Activated CD8-positive, alpha-beta memory T cell treated with anti-CD3 and anti-CD28 coated beads, Interleukin-2, amount 50 U/mL, for 4 hours (primary cell): ENCODE data around the gene SLC25A43.
"Not testable (repeated sequence)": the region's sequence is repeated elsewhere in the genome, so short reads cannot be mapped to it uniquely, and the experiment has no call there.

Experiments used
- DNase-seq: peaks from one replicate; pipeline ENCODE4 v3.0.0-alpha.2; 2020

The SLC25A43 gene

DNA sequence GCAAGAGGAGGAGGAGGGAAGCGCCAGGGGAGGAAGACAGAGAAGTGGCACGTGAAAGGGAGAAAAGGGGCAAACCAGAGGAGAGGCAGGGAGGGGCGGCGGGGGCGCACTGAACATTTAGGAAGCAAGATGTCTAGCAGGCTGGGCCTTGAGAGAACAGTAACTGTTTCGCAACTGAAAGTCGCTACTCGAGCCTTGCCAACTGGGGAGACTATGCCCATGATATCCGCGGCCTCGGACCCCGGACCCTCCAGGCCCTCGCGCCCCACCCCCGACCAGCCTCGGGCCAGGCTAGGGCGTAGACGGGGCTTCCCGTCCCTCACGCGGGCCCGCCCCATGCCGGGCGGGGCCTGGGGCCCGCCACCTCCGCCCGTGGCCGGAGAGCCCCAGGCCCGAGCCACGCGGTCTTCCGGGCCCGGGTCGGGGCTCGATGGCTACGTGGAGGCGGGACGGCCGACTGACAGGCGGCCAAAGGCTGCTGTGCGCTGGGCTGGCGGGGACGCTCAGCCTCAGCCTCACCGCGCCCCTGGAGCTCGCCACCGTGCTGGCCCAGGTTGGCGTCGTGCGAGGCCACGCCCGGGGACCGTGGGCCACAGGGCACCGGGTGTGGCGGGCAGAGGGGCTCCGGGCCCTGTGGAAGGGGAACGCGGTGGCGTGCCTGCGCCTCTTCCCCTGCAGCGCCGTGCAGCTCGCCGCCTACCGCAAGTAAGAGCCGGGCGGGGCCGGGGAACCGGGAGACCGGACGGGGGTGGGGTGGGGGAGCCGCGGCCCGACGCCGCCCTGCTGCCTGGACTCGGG lies at the start of gene SLC25A43:
Gene SLC25A43, plus strand, starts transcription at position 363 of the 798 bp plus-strand sequence. Its CDS starts 68 bp downstream, at position 431.
- peak; percentile 29 for DNase-seq

DNA sequence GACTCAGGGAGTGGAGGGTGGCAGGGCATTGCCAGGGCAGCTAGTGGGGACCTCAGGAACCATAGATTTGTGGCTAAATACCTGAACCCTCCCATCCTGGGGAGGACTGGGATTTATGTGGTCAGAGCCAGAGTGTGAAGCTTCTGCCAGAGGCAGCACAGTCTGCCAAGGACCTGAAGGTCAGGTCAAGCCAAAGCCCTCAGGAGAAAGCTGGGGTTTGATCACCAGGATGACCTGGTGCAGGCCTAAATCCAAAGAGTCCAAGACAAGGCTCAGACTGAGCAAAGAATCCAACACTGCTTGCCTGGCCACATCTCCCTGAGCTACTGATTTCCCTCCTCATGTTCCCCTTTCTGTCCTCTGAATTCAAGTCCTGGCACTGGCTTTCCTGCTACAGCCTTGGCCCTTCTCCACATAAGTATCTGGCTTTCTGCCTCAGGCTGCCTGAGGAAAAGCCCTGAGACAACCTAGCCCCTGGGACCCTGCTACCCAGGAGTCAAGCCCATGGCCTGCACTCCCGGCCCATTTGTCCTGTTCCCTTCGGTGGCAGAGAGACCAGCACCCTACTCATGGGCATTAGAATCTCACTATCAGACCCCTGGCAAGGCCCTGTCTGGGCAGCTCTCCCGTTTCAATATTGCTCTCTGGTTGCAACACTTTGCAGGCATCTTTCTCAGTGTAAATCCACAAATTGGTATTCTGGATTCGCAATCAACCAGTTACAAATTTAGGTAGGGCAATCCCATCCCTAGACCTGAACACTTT lies 39.3 kb upstream of the SLC25A43 start:
- no peak for DNase-seq

DNA sequence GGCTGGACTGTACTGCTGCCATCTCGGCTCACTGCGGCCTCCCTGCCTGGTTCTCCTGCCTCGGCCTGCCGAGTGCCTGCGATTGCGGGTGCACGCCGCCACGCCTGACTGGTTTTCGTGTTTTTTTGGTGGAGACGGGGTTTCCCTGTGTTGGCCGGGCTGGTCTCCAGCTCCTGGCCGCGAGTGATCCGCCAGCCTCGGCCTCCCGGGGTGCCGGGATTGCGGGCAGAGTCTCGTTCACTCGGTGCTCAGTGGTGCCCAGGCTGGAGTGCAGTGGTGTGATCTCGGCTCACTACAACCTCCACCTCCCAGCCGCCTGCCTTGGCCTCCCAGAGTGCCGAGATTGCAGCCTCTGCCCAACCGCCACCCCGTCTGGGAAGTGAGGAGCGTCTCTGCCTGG lies 37.7 kb upstream of the SLC25A43 start:
- DNase-seq = not testable (repeated sequence)

GRCh38 chrX:119362074-119362473 lies 37.1 kb upstream of the SLC25A43 start:
- not testable (repeated sequence) for DNase-seq

GRCh38 chrX:119363391-119363790 lies 35.7 kb upstream of the SLC25A43 start:
- DNase-seq = no peak

DNA sequence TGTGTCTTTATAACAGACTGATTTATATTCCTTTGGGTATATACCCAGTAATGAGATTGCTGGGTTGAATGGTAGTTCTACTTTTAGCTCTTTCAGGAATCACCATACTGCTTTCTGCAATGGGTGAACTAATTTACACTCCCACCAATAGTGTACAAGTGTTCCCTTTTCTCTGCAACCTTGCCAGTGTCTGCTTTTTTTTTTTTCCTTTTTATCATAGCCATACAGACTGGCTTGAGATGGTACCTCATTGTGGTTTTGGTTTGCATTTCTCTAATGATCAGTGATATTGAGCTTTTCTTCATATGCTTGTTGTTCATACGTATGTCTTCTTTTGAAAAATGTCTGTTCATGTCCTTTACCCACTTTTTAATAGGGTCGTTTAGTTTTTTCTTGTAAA lies 27.3 kb upstream of the SLC25A43 start:
- DNase-seq = not testable (repeated sequence)

- no peak for DNase-seq
Measured at GRCh38 chrX:119374736-119375135, 24.4 kb upstream of the SLC25A43 start.

GRCh38 chrX:119375561-119375960 lies 23.6 kb upstream of the SLC25A43 start:
- no peak for DNase-seq

GRCh38 chrX:119376312-119376711 lies 22.8 kb upstream of the SLC25A43 start:
- DNase-seq = no peak

DNA sequence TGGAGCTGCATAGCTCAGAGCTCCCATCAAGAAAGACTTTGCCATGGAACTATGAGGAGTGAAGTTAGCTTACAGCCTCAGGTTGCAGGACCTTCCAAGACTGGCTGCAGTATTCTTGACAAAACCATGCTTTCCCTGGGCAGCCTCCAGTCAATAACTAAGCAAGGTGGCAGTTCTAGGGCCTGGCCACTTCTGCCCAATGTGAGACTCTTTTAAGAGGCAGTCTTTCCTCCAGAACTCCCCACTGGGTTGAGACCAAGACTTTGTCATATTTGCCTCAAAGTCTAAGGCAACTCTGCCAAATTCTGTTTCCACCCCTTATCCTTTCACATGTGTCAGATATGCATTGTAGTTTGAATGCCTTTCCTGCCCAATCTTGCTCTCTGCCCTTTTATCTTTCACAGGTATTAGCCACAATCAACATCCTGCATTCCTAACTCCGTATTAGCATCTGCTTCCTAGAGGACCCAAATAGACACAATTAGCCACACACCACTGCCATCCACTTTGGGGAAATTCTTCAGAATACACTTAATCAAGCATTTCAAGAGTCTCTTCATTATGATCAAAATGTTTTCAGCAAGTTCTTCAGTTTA lies 17.7 kb upstream of the SLC25A43 start:
- DNase-seq = no peak

DNA sequence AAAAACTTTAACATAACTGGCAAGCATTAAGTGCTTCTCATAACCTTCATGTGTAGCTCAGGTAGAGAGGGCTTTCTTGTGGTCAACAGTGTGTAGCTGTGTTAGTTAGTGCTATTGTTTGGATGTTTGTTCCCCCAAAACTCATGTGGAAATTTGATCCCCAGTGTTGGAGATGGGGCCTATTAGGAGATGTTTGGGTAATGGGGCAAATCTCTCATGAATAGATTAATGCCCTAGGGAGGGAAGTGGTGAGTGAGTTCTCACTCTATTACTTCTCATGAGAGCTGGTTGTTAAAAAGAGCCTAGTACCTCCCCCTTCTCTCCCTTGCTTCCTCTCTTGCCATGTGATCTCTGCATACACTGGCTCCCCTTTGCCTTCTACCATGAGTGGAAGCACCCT lies 16.5 kb upstream of the SLC25A43 start:
- DNase-seq = no peak

DNA sequence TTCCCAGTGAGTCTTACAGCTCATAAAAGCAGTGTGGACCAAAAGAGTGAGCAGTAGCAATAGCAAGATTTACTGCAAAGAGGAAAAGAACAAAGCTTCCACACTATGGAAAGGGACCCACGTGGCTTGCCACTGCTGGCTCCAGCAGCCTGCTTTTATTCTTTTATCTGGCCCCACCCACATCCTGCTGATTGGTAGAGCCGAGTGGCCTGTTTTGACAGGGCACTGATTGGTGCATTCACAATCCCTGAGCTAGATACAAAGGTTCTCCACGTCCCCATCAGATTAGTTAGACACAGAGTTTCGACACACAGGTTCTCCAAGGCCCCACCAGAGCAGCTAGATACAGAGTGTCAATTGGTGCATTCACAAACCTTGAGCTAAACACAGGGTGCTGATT lies 12.5 kb upstream of the SLC25A43 start:
- not testable (repeated sequence) for DNase-seq

DNA sequence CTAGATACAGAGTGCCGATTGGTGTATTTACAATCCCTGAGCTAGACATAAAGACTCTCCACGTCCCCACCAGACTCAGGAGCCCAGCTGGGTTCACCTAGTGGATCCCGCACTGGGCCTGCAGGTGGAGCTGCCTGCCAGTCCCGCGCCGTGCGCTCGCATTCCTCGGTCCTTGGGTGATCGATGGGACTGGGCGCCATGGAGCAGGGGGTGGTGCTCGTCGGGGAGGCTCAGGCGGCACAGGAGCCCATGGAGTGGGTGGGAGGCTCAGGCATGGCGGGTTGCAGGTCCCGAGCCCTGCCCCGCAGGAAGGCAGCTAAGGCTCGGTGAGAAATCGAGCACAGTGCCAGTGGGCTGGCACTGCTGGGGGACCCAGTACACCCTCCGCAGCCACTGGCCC lies 11.7 kb upstream of the SLC25A43 start:
- not testable (repeated sequence) for DNase-seq

DNA sequence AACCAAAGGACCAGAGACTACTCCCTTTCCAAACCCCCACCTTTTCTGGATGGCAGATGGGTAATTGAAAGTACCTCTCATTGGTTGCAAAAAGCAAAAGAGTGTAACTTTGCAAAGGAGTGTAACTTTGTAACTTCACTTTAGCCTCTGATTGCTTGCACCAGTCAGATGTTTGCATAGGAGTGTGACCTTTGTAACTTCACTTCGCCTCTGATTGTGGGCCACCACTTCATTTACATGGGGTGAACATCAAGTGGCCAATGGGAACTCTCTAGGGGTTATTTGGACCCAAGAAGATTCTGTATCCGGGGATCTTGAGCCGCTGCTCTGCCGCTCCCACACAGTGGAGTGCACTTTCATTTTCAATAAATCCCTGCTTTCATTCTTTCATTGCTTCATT lies 9.9 kb upstream of the SLC25A43 start:
- no peak for DNase-seq

GRCh38 chrX:119389871-119390501 lies 9.2 kb upstream of the SLC25A43 start:
- DNase-seq = no peak

DNA sequence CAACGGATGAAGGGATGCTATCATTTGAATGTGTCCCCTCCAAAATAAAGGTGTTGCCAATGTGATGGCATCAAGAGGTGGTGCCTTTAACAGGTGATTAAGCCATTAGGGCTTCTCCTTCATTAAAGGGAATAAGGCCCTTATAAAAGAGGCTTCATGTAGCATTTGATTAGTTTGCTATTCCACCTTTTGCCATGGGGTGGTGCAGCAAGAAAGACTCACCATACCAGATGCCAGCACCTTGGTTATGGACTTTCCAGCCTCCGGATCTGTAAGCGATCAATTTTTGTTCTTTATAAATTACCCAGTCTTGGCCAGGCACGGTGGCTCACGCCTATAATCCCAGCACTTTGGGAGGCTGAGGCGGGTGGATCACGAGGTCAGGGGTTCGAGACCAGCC lies 7.9 kb upstream of the SLC25A43 start:
- DNase-seq = no peak

- DNase-seq = no peak
Measured at GRCh38 chrX:119393144-119393543, 6.0 kb upstream of the SLC25A43 start.

DNA sequence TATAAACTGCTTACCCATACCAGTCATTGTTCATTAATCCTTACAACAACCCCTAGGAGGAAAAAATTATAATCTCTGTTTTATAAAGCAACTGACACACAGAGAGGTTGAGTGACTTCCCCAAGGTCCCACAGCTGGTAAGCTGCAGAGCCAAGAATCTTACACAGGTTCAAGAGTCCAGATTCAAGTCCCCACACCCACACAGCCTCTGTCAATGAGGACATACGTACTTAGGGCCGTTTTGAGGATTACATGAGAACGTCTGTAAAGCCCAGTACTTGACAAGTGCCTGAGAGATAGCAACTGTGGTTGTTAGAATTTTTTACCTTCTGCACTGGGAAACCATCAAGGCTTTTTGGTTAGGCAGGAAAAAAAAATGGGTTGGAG lies 556 bp upstream of the SLC25A43 start:
- DNase-seq = no peak

GRCh38 chrX:119399772-119400101 lies 601 bp downstream of the SLC25A43 start:
- DNase-seq = no peak

DNA sequence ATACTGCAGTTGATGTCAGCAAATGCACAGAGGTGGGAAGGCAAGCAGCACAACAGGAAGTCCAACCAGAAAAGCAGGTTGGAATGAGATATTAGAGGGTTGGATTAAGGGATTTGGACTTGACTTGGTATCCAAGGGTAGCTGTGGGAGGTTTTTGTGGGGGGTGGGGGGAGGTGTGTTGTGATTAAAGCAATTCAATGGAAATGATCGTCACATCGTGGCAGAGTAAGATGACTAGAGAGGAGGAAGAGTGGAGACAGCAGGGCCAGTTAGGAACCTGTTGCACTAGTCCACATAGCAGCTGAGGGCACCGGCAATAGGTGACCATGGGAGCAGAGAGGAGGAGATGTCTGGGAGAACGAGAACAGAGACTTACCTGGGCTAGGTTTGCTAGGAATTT lies 2.4 kb downstream of the SLC25A43 start:
- no peak for DNase-seq

- DNase-seq = no peak
Measured at GRCh38 chrX:119402588-119402987, 3.5 kb downstream of the SLC25A43 start.

DNA sequence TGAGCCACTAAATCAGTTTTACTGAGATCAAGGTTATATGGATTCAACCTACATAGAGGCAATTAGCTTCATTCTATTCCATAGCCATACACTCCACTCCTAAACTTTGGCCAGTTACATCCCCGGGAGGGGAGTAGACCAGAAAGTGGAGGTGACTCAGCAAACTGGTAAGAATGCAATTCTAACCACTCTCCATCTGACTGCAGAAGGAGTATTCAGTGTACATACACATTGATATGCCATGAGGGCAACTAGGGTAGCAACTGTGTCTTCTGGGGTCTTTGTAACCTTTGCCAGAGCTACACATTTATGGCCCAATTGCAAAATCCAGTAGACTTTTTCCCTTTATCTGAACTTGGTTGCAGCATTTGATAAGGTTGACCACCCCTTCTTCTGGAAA lies 7.6 kb downstream of the SLC25A43 start:
- no peak for DNase-seq

GRCh38 chrX:119407681-119408080 lies 8.5 kb downstream of the SLC25A43 start:
- no peak for DNase-seq
